Gastroesophageal sphincter (tissue), 3 donors: ENCODE results near the gene JMJD8.

Experiments
- CTCF ChIP-seq, 4 experiments: fragments of 200-600 bp in 2 of 4; fragments of 450-650 bp in 2 of 4; sonication (generic) in 1 of 4; IDR thresholded peaks; one replicate each; pipeline ENCODE4 v1.5.1; 2017 to 2019; ENCODE audit warnings: antibody characterized with exemption in 4 of 4, mild to moderate bottlenecking in 2 of 4, moderate library complexity in 2 of 4
- POLR2A ChIP-seq, 2 donors: fragments of 450-650 bp; IDR thresholded peaks; one replicate each; pipeline ENCODE4 v1.6.1; 2017; ENCODE audit warnings: antibody characterized with exemption in 2 of 2, mild to moderate bottlenecking in 2 of 2, moderate library complexity in 1 of 2
- POLR2AphosphoS5 ChIP-seq: sonication (generic); formaldehyde crosslinking; IDR thresholded peaks from one replicate; pipeline ENCODE4 v1.6.1; 2017; ENCODE audit warnings: antibody characterized with exemption

- TF ChIP-seq CTCF (IDR thresholded peaks at IDR 0.05), result no peak
- TF ChIP-seq POLR2A (IDR thresholded peaks at IDR 0.05), result no peak
- TF ChIP-seq POLR2AphosphoS5, result no peak
These were observed 43.3 kb upstream of the JMJD8 start for GRCh38 chr16:727291-727977.
